Upper lobe of left lung (tissue), 6 donors: ENCODE measurements around the gene MRPL19. TPM values are rescaled to one million over a fixed set of nuclear protein-coding genes. Genes with fewer than 3 reads are reported as not detected.

Experiments used
- ATAC-seq, 2 donors: fragments of 200-7000 bp; cut with Tn5 transposase; one replicate each; pipeline ENCODE4 v1.9.1; 2022; ENCODE audit warnings: mild to moderate bottlenecking in 2 of 2, moderate library complexity in 2 of 2; ENCODE audit not compliant: low FRiP score in 2 of 2
- DNase-seq, 2 donors: peaks; one replicate each; pipeline ENCODE4 v3.0.0-alpha.2; 2019 to 2020
- H3K27ac ChIP-seq, 4 donors: fragments of 200-600 bp; sonication (generic); one replicate each; pipeline ENCODE4 v1.5.1; 2016 to 2019
- H3K27me3 ChIP-seq, 4 donors: fragments of 200-600 bp; sonication (generic); one replicate each; pipeline ENCODE4 v1.5.1; 2017 to 2019
- H3K36me3 ChIP-seq, 4 donors: fragments of 200-600 bp; sonication (generic); one replicate each; pipeline ENCODE4 v1.5.1; 2016 to 2019
- H3K4me1 ChIP-seq, 4 donors: fragments of 200-600 bp; sonication (generic); one replicate each; pipeline ENCODE4 v1.5.1; 2018 to 2019
- H3K4me3 ChIP-seq, 4 donors: fragments of 200-600 bp; sonication (generic); one replicate each; pipeline ENCODE4 v1.5.1; 2017 to 2019; ENCODE audit warnings: mild to moderate bottlenecking in 2 of 4, moderate library complexity in 1 of 4
- H3K9me3 ChIP-seq, 4 donors: fragments of 200-600 bp; sonication (generic); one replicate each; pipeline ENCODE4 v1.5.1; 2018 to 2019
- CTCF ChIP-seq, 6 experiments: fragments of 450-650 bp in 4 of 6; fragments of 200-600 bp in 2 of 6; sonication (generic) in 2 of 6; IDR thresholded peaks; one replicate each; pipeline ENCODE4 v1.5.1; 2016 to 2019; ENCODE audit warnings: antibody characterized with exemption in 6 of 6
- EP300 ChIP-seq, 4 donors: sonication (generic); formaldehyde crosslinking; IDR thresholded peaks; one replicate each; pipeline ENCODE4 v1.5.1; 2017; ENCODE audit warnings: antibody characterized with exemption in 4 of 4, control low read depth in 2 of 4
- POLR2A ChIP-seq, 4 donors: fragments of 450-650 bp; IDR thresholded peaks; one replicate each; pipeline ENCODE4 v1.5.1; 2016 to 2017; ENCODE audit warnings: antibody characterized with exemption in 4 of 4, mild to moderate bottlenecking in 2 of 4
- POLR2AphosphoS5 ChIP-seq, 2 donors: sonication (generic); formaldehyde crosslinking; IDR thresholded peaks; one replicate each; pipeline ENCODE4 v1.5.1; 2017; ENCODE audit warnings: antibody characterized with exemption in 2 of 2
- WGBS, 2 donors: methylation state at CpG; one replicate each; pipeline ENCODE4 v1.1.5; 2017 to 2018; 5-methylcytosine and 5-hydroxymethylcytosine counted together
- total RNA-seq, 6 donors: library from RNA; depleted of rRNA in 4 of 6; stranded (reverse); fragments of >200 nt in 4 of 6; gene quantifications; one replicate each; pipeline versions ENCODE4 v1.1.0 to v1.2.1, GENCODE V29; 2016 to 2021
- donor health status: DM: no; HTN: no; CAD: no; lungs with moderate emphysema.
- donor health status: DM: no; HTN: yes; CAD: no; lungs with severe emphysema.

Gene MRPL19
- total RNA-seq, 6 donors from 2014 or later, result 23.4 to 34.3 (median 30.7) TPM

GRCh38 chr2:75614162-75614651 is 32.4 kb upstream of the MRPL19 start:
- ATAC-seq (peak; percentile 23 to 52), DNase-seq (no peak)
- TF ChIP-seq POLR2AphosphoS5 (IDR thresholded peaks at IDR 0.05), result no peak
- TF ChIP-seq CTCF (IDR thresholded peaks at IDR 0.05), result no peak
- TF ChIP-seq POLR2A (IDR thresholded peaks at IDR 0.05), result no peak
- TF ChIP-seq EP300 (IDR thresholded peaks at IDR 0.05), result no peak
- Histone ChIP-seq H3K36me3 (no peaks in the 10 kb centered on the region), H3K4me3 (no peak overlapping the region), H3K27ac (peak overlapping the region in 1 of 4 donors; percentile 26), H3K4me1 (no peaks in the 10 kb centered on the region), H3K9me3 (no peaks in the 10 kb centered on the region), H3K27me3 (no peaks in the 10 kb centered on the region)
- WGBS, 2 donors, result 60 to 71% methylated on average over 5 of the region's 5 CpGs

GRCh38 chr2:75616406-75616805 is 30.2 kb upstream of the MRPL19 start:
- no peak for ATAC-seq

GRCh38 chr2:75616933-75617332 is 29.6 kb upstream of the MRPL19 start:
- TF ChIP-seq EP300 (IDR thresholded peaks at IDR 0.05) (no peak), POLR2A (IDR thresholded peaks at IDR 0.05) (no peak), CTCF (IDR thresholded peaks at IDR 0.05) (no peak), POLR2AphosphoS5 (IDR thresholded peaks at IDR 0.05) (no peak)
- Histone ChIP-seq H3K9me3 (no peaks in the 10 kb centered on the region), H3K27me3 (no peaks in the 10 kb centered on the region), H3K4me1 (no peaks in the 10 kb centered on the region), H3K27ac (no peak overlapping the region), H3K4me3 (no peak overlapping the region), H3K36me3 (no peaks in the 10 kb centered on the region)
- ATAC-seq (no peak), DNase-seq (no peak)
- 89 to 96% methylated on average over 3 of the region's 3 CpGs for WGBS, 2 donors

More at GRCh38 chr2:75616406-75616805, 30.2 kb upstream of the MRPL19 start:
- H3K4me3 ChIP-seq, result no peak overlapping the region
- H3K27me3 ChIP-seq, result no peaks in the 10 kb centered on the region
- WGBS, 2 donors, result 94 to 95% methylated on average over 4 of the region's 4 CpGs
- H3K4me1 ChIP-seq, result no peaks in the 10 kb centered on the region
- TF ChIP-seq CTCF (IDR thresholded peaks at IDR 0.05) (no peak), POLR2AphosphoS5 (IDR thresholded peaks at IDR 0.05) (no peak), EP300 (IDR thresholded peaks at IDR 0.05) (no peak), POLR2A (IDR thresholded peaks at IDR 0.05) (no peak)
- no peak overlapping the region for H3K27ac ChIP-seq
- no peak for DNase-seq
- H3K36me3 ChIP-seq, result no peaks in the 10 kb centered on the region
- H3K9me3 ChIP-seq, result no peaks in the 10 kb centered on the region

GRCh38 chr2:75619956-75620740 is 26.4 kb upstream of the MRPL19 start:
- Histone ChIP-seq H3K36me3 (no peaks in the 10 kb centered on the region), H3K4me3 (no peak overlapping the region), H3K27me3 (no peaks in the 10 kb centered on the region), H3K9me3 (no peaks in the 10 kb centered on the region), H3K27ac (no peak overlapping the region), H3K4me1 (no peaks in the 10 kb centered on the region)
- DNase-seq (no peak), ATAC-seq (no peak)
- WGBS, 2 donors, result 75 to 85% methylated on average over 4 of the region's 4 CpGs
- no peak for TF ChIP-seq CTCF (IDR thresholded peaks at IDR 0.05)
- no peak for TF ChIP-seq POLR2A (IDR thresholded peaks at IDR 0.05)

GRCh38 chr2:75621228-75621627 is 25.4 kb upstream of the MRPL19 start:
- ATAC-seq (no peak), DNase-seq (no peak)
- TF ChIP-seq POLR2AphosphoS5 (IDR thresholded peaks at IDR 0.05) (no peak), EP300 (IDR thresholded peaks at IDR 0.05) (no peak), CTCF (IDR thresholded peaks at IDR 0.05) (no peak), POLR2A (IDR thresholded peaks at IDR 0.05) (no peak)
- 71 to 85% methylated on average over 4 of the region's 4 CpGs for WGBS, 2 donors
- no peak overlapping the region for H3K4me3 ChIP-seq
- H3K27ac ChIP-seq, result no peak overlapping the region
- H3K9me3 ChIP-seq, result no peaks in the 10 kb centered on the region
- H3K36me3 ChIP-seq, result no peaks in the 10 kb centered on the region
- H3K27me3 ChIP-seq, result no peaks in the 10 kb centered on the region
- H3K4me1 ChIP-seq, result no peaks in the 10 kb centered on the region
